Measurements from ENCODE around the gene MROH2B. TPM values are rescaled to one million over a fixed set of nuclear protein-coding genes. Genes with fewer than 3 reads are reported as not detected.

MROH2B gene
- total RNA-seq, 1 donor from 2014 or later, result not detected

DNA sequence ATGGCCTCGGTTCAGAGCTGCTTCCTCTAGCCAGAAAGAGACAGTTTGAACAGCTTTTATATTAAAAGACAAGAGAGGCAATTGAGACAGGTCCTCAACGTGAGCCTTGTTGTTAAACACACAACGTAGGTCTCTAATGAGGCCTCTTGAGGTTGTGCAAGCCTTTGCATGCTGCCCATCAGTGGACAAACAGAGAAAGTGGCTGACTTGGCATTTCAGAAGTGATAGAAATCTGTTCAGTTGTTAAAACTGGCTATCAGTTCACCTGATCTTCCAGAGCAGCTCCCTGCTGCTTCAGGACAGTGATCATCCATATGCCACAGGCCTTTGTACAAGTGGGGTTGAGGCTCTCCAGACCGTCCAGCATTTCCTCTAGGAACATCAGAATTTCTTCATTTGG, 58.8 kb downstream of the MROH2B start:
- H3K36me3 ChIP-seq (ENCODE audit: control insufficient read depth, insufficient read depth, low read length), result no peaks in the 10 kb centered on the region
- DNase-seq (ENCODE audit: low read depth), result no peak
- TF ChIP-seq, protein P1, sequence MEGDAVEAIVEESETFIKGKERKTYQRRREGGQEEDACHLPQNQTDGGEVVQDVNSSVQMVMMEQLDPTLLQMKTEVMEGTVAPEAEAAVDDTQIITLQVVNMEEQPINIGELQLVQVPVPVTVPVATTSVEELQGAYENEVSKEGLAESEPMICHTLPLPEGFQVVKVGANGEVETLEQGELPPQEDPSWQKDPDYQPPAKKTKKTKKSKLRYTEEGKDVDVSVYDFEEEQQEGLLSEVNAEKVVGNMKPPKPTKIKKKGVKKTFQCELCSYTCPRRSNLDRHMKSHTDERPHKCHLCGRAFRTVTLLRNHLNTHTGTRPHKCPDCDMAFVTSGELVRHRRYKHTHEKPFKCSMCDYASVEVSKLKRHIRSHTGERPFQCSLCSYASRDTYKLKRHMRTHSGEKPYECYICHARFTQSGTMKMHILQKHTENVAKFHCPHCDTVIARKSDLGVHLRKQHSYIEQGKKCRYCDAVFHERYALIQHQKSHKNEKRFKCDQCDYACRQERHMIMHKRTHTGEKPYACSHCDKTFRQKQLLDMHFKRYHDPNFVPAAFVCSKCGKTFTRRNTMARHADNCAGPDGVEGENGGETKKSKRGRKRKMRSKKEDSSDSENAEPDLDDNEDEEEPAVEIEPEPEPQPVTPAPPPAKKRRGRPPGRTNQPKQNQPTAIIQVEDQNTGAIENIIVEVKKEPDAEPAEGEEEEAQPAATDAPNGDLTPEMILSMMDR (IDR thresholded peaks at IDR 0.05; ENCODE audit: insufficient read depth, low read length, poor library complexity, severe bottlenecking), result no peak
- H3K27me3 ChIP-seq (ENCODE audit: control insufficient read depth, insufficient read depth, low read length), result no peaks in the 10 kb centered on the region
- no peak overlapping the region for H3K4me3 ChIP-seq (ENCODE audit: low read depth, low read length)

GRCh38 chr5:41010572-41010971, 60.6 kb downstream of the MROH2B start:
- no peak for DNase-seq (ENCODE audit: low read depth)
- TF ChIP-seq, protein P1 (IDR thresholded peaks at IDR 0.05; ENCODE audit: insufficient read depth, low read length, poor library complexity, severe bottlenecking), result no peak
- Histone ChIP-seq H3K27me3 (ENCODE audit: control insufficient read depth, insufficient read depth, low read length) (no peaks in the 10 kb centered on the region), H3K36me3 (ENCODE audit: control insufficient read depth, insufficient read depth, low read length) (no peaks in the 10 kb centered on the region), H3K4me3 (ENCODE audit: low read depth, low read length) (no peak overlapping the region)

DNA sequence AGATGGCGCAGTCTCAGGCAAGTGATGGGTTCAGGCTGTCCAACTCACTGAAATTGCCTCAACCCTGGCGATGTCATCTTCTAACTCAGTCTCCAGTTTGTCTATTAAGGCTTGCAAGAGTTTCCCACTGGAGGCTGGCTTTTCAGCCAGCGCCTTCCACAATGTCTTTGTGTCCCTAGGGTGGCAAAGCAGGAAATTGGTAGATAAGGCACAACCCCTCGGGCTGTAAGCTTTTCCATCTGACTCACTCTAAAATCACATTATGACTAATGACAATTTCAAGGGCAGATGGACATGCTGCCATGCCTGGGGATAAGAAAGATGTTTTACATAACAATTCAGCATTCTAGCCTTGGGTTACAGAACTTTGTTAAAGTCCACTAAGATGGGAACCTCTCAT, 61.9 kb downstream of the MROH2B start:
- Histone ChIP-seq H3K27me3 (ENCODE audit: control insufficient read depth, insufficient read depth, low read length) (no peaks in the 10 kb centered on the region), H3K4me3 (ENCODE audit: low read depth, low read length) (no peak overlapping the region), H3K36me3 (ENCODE audit: control insufficient read depth, insufficient read depth, low read length) (no peaks in the 10 kb centered on the region)
- TF ChIP-seq, protein P1 (IDR thresholded peaks at IDR 0.05; ENCODE audit: insufficient read depth, low read length, poor library complexity, severe bottlenecking), result no peak
- DNase-seq (ENCODE audit: low read depth), result no peak

DNA sequence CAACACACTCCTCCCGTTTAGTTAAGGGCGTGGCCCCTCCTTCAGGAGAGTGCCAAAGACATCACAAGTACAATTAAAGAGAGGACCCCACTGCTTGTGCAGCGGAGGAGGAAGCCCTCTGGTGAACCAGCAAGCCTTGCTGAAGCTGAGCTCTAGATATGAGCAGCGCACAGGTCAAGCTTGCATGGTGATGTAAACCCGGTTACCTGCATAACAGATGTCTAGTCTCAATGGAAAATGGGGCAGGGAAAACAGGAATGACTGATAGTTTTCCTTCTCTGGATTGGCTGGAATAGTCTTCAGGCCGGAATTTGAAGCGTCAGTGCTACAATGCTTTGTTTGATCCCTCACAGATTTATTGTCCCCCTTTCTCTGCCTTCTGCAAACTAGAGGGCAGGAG, 66.2 kb downstream of the MROH2B start:
- H3K27me3 ChIP-seq (ENCODE audit: control insufficient read depth, insufficient read depth, low read length), result no peaks in the 10 kb centered on the region
- no peak for DNase-seq (ENCODE audit: low read depth)

GRCh38 chr5:41003670-41004376, 67.3 kb downstream of the MROH2B start:
- TF ChIP-seq, protein P1 (IDR thresholded peaks at IDR 0.05; ENCODE audit: insufficient read depth, low read length, poor library complexity, severe bottlenecking), result no peak
- Histone ChIP-seq H3K36me3 (ENCODE audit: control insufficient read depth, insufficient read depth, low read length) (no peaks in the 10 kb centered on the region), H3K27me3 (ENCODE audit: control insufficient read depth, insufficient read depth, low read length) (no peaks in the 10 kb centered on the region), H3K4me3 (ENCODE audit: low read depth, low read length) (no peak overlapping the region)
- DNase-seq (ENCODE audit: low read depth), result no peak

More for the DNA sequence above, 66.2 kb downstream of the MROH2B start:
- H3K36me3 ChIP-seq (ENCODE audit: control insufficient read depth, insufficient read depth, low read length), result no peaks in the 10 kb centered on the region
- TF ChIP-seq, protein P1 (IDR thresholded peaks at IDR 0.05; ENCODE audit: insufficient read depth, low read length, poor library complexity, severe bottlenecking), result no peak
- H3K4me3 ChIP-seq (ENCODE audit: low read depth, low read length), result no peak overlapping the region

GRCh38 chr5:40999966-41000365, 71.2 kb downstream of the MROH2B start:
- Histone ChIP-seq H3K27me3 (ENCODE audit: control insufficient read depth, insufficient read depth, low read length) (no peaks in the 10 kb centered on the region), H3K4me3 (ENCODE audit: low read depth, low read length) (no peak overlapping the region), H3K36me3 (ENCODE audit: control insufficient read depth, insufficient read depth, low read length) (no peaks in the 10 kb centered on the region)
- TF ChIP-seq, protein P1 (IDR thresholded peaks at IDR 0.05; ENCODE audit: insufficient read depth, low read length, poor library complexity, severe bottlenecking), result no peak
- DNase-seq (ENCODE audit: low read depth), result no peak
